Activated CD8-positive, alpha-beta memory T cell treated with anti-CD3 and anti-CD28 coated beads for 36 hours (primary cell): ENCODE measurements around the gene CD53. TPM values are rescaled to one million over a fixed set of nuclear protein-coding genes. Genes with fewer than 3 reads are reported as not detected.
"Not testable (repeated sequence)": the region's sequence is repeated elsewhere in the genome, so short reads cannot be mapped to it uniquely, and the experiment has no call there.

ENCODE experiments used
- CTCF ChIA-PET: fragments of 350-600 bp; sonication (Branson Sonifier 250); formaldehyde crosslinking; loops from one replicate; lab custom pipeline; 2021; ENCODE audit warnings: antibody characterized with exemption; lab: Charles Lee
- POLR2A ChIA-PET: fragments of 350-600 bp; sonication (Branson Sonifier 250); formaldehyde crosslinking; loops from one replicate; lab custom pipeline; 2021; ENCODE audit warnings: antibody characterized with exemption; lab: Charles Lee
- total RNA-seq, 2 experiments: library from RNA; stranded (reverse); gene quantifications; one replicate each; pipeline ENCODE4 v1.2.3, GENCODE V29; 2021

CD53 gene
- total RNA-seq, 2 experiments from 2014 or later, result 201 to 205 TPM

DNA sequence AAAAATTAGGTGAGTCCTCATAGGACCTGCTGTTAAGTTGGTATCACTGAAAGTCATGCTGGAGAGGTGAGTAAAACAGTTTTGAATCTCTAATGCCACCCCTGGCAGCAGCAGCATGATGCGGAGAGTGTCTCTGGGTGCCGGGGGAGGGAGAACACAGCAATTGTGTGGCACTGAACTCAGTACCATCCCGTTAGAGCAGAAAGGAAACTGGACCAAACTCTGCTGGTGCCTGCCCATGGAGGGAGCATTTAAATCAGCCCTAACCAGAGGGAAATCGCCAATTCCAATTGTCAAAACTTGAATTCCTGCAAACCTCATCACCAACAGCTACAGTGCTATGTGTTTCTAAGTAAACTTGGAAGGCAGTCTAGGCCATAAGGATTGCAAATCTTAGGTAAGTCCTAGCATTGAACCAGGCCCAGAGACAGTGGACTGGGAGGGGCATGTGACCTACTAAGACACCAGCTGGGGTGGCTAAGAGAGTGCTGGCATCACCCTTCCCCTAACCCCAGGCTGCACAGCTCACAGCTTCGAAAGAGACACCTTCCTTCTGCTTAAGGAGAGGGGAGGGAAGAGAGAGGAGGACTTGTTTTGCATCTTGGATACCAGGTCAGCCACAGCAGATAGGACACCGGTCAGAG is 30.0 kb downstream of the CD53 start:
- POLR2A ChIA-PET, result no interaction called here
- CTCF ChIA-PET, result no interaction called here

DNA sequence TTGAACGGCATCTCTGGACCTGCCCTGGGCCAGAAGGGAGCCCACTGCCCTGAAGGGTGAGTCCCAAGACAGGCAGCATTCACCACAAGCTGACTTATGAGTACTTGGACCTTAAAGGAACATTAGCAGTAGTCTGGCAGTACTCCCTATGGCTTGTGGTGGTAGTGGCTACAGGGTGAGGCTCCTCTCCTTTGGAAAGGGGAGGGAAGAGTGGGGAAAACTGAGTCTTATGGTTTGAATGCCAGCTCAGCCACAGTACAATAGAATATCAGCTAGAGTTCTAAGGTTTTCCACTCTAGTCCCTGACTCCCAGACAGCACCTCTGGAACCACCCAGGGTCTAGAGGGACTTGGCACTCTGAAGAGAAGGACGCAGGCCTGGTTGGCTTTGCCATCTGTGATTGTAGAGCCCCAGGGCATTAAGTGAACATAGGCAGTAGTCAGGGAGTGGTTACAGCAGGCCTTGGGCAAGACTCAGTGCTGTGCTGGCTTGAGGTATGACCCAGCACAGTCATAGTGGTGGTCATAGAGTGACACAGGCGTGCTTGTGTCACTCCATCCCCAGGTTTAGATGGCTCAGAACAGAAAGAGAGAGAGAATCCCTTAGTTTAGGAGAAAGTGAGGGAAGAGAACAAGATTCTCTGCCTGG is 31.0 kb downstream of the CD53 start:
- CTCF ChIA-PET, result no interaction called here
- POLR2A ChIA-PET, result no interaction called here

DNA sequence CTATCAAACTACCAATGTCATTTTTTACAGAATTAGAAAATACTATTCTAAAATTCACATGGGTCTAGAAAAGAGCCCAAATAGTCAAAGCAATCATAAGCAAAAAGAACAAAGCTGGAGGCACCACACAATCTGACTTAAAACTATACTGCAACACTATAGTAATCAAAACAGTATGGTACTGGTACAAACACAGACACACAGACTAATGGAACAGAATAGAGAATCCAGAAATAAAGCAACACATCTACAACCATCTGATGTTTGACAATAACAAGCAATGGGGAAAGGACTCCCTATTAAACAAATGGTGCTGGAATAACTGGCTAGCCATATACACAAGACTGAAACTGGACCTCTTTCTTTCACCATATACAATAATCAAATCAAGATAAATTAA is 39.8 kb downstream of the CD53 start:
- POLR2A ChIA-PET, result no interaction called here
- CTCF ChIA-PET, result no interaction called here

DNA sequence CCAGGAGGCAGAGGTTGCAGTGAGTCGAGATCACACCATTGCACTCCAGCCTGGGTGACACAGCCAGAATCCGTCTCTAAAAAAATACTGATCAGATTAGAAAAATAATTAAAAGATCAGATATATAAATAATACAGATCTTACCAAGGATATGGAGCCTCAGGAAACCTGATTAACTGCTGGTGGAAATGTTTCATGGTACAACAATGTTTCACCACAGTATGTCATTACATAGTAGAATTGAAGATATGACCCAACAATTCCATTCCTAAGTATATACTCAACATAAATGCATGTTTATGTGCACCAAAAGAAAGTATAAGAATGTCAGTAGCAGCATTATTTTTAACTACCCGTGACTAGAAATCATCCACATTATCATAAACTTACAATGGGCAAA is 41.7 kb downstream of the CD53 start:
- POLR2A ChIA-PET, result no interaction called here

DNA sequence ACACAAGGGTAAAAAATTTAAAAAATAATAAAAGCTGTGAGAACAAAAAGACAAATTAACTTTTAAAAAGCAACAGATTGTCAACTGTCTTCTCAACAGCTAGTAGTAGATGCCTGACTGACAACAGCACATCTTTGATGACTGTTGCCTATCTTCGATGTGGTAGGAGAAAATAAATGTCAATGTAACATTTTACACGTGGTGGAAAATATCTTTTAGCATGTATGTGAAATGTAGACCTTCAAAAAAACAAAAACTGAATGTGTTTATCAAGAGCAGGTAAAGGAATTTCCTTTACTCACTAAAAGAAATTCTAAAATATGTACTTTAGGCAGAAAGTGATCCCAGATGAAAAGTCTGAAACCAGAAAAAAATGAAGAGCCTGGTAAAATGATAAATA is 42.9 kb downstream of the CD53 start:
- ChIA-PET POLR2A (no interaction called here), CTCF (no interaction called here)

More for the DNA sequence above, 41.7 kb downstream of the CD53 start:
- CTCF ChIA-PET, result no interaction called here

DNA sequence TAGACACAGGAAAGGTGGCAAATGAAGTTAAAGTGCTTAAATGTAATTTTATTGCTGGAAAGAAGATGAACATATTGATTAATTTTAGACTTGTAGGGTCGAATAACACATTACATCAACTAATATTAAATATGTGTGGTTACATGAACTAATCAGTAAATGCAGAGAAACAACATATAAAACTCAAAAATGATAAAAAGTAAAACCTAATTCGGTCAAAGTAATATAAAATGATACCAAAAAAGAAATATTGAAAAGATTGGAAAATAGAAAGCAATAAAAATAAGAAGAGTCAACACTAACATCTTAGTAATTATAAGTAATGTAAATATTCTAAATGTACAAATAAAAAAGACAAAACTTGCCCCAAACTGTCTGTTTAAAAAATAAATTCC is 43.3 kb downstream of the CD53 start:
- ChIA-PET CTCF (no interaction called here), POLR2A (no interaction called here)

DNA sequence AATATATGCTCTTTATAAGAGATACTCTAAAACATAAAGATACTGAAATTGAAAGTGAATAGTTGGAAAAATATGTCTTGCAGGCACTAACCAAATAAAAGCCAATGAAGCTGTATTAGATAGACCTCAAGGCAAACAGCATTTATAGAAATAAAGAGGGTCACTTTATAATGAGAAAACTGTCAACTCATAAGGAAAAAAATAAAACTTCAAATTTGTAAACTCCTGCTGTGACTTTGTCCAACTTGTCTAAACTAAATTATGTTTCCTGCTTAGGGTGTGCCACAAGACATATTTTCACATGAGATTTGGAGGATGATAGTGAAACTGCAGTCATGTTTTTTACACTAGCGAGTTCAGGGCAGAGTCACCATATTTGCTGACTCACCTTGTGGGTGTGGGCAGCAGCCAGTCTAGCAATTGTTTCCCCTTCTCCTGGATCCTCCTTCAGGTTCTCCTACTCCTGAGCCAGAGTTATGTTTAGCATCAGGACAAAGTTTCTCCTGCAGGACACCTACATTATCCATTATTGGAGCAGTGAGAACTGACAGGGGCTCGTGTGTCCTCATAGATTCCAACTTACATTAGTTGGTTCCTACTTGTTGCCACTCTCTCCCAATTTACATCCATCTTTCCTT is 43.8 kb downstream of the CD53 start:
- ChIA-PET CTCF (no interaction called here), POLR2A (no interaction called here)

DNA sequence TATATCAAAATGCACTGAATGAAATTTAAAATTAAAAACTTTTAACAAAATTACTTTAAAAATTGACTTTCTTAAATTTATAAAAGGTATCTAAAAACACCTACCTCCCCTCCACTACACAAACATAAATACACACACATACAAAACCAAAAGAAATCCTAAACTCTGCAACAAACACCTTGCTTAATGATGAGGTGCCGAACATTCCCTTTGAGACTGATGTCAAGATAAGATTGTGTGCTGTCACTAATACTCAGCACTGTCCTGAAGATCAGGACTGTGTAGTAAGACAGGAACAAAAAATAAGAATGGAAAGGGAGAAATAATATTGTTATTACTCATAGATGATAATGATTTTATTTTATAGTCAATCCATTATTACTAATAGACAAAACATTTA is 45.1 kb downstream of the CD53 start:
- ChIA-PET POLR2A (no interaction called here), CTCF (no interaction called here)

DNA sequence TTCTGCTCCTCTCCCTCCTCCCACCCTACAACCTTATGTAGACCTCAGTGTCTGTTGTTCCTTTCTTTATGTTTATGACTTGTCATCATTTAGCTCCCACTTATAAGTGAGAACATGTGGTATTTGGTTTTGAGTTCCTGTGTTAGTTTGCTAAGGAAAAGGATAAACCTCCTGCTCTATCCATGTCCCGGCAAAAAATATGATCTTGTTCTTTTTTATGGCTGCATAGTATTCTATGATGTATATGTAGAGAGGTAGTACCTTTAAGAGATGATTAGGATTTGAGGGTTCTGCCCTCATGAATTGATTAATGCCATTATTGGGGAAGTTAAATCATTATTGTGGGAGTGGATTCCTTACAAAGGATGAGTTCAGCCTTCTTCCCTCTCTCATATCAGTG is 49.0 kb downstream of the CD53 start:
- ChIA-PET POLR2A (no interaction called here), CTCF (no interaction called here)

DNA sequence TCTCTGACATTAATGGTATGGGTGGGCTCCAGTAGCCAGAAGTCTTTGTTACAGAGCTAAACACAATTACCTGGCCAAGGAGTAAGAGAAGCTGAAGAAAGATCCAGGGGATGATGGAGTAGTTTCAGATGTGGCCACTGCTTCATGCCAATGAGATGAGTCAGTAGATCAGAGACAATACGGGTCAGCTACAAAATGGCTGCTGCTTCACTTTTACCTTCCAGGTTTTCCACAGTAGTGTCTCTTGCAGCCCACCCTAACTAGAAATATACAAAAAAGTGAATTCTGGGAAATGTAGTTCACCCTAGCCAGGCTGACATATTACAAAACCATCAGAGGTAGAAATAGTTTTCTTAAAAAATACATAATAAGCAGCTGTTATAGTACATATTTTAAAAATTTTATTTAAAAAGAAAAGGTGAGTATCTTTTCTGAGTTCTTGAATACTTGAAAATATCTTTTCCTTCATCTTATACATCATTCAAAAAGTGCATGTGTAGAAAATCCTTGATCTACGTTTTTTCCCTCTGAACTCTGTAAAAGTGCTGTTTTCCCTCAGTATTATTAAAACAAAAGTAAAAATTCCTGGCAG is 54.6 kb downstream of the CD53 start:
- CTCF ChIA-PET, result no interaction called here
- POLR2A ChIA-PET, result no interaction called here

DNA sequence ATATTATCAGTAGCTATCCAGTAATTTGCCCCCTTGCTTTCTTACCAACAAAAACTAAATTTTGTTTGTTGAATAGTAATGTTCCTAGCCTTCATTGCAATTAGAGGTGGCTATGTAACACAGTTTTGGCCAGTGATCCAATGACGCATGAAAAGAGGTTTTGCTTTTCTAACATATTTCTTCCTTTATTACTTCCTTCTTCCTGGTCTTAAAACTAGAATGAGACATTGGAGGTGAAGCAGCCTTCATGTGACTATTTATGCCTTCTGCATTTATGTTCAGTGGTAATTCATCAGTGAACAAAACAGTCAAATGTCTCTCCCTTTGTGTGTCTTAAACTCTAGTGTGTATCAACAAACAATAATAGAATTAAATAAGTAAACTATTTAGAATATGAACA is 55.2 kb downstream of the CD53 start:
- CTCF ChIA-PET, result no interaction called here
- POLR2A ChIA-PET, result no interaction called here

DNA sequence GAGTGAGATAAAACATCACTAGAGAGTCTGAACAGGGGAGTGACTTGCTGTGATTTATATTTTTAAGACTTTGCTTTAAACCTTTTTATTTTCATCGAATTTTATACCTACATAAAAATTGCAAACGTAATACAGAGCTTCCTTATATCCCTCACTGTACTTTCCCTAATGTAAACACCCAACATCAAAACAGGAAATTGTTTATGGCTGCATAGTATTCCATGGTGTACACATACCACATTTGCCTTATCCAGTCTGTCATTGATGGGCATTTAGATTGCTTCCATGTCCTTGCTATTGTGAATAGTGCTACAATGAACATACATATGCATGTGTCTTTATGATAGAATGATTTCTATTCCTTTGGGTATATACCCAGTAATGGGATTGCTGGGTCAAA is 56.0 kb downstream of the CD53 start:
- CTCF ChIA-PET, result no interaction called here
- POLR2A ChIA-PET, result no interaction called here

DNA sequence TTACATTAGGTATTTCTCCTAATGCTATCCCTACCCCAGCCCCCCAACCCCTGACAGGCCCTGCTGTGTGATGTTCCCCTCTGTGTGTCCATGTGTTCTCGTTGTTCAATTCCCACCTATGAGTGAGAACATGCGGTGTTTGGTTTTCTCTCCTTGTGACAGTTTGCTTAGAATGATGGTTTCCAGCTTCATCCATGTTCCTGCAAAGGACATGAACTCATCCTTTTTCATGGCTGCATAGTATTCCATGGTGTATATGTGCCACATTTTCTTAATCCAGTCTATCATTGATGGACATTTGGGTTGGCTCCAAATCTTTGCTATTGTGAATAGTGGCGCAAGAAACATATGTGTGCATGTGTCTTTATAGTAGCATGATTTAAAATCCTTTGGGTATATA is 58.1 kb downstream of the CD53 start:
- POLR2A ChIA-PET, CTCF ChIA-PET: not testable (repeated sequence)

DNA sequence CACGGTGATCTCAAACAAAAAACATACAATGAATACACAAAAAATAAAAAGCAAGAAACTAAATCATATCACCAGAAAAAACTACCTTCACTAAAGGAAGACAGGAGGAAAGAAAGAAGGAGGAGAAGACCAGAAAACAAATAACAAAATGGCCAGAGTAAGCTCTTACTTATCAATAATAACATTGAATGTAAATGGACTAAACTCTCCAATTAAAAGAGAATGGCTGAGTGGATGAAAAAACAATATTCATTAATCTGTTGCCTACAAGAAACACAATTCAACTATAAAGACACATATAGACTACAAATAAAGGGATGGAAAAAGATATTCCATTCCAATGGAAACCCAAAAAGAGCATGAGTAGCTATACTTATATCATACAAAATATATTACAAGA is 63.6 kb downstream of the CD53 start:
- ChIA-PET POLR2A (no interaction called here), CTCF (no interaction called here)

DNA sequence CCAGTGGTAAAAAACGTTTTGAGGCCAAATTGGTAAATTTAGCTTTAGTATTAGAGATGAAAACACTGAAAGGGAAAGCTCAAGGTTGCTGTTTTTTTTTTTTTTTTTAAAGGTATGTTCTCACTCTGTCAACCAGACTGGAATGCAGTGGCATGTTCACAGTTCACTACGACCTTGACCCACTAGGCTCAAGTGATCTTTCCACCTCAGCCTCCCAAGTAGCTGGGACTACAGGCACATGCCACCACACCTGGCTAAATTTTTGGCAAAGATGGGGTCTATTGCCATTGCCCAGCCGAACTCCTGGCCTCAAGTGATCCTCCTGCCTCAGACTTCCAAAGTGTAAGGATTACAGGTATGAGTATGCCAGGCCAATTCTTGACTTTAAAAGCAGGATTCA is 71.9 kb downstream of the CD53 start:
- POLR2A ChIA-PET, result no interaction called here

DNA sequence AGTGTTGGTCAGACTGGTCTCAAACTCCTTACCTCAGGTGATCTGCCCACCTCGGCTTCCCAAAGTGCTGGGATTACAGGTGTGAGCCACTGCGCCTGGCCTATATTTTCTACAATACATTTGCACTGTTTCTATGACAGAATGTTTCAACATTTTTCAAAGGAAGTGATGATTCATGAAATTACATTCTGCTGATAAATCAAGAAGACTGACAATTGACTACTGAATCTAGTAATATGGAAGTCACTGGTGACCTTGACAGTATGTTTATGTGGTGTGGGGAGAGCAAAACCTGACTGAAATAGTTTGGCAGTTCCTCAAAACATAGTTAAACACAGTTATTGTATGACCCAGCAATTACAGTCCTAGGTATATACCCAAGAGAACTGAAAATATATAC is 72.7 kb downstream of the CD53 start:
- ChIA-PET CTCF (no interaction called here), POLR2A (no interaction called here)

More for the DNA sequence above, 71.9 kb downstream of the CD53 start:
- CTCF ChIA-PET, result no interaction called here

DNA sequence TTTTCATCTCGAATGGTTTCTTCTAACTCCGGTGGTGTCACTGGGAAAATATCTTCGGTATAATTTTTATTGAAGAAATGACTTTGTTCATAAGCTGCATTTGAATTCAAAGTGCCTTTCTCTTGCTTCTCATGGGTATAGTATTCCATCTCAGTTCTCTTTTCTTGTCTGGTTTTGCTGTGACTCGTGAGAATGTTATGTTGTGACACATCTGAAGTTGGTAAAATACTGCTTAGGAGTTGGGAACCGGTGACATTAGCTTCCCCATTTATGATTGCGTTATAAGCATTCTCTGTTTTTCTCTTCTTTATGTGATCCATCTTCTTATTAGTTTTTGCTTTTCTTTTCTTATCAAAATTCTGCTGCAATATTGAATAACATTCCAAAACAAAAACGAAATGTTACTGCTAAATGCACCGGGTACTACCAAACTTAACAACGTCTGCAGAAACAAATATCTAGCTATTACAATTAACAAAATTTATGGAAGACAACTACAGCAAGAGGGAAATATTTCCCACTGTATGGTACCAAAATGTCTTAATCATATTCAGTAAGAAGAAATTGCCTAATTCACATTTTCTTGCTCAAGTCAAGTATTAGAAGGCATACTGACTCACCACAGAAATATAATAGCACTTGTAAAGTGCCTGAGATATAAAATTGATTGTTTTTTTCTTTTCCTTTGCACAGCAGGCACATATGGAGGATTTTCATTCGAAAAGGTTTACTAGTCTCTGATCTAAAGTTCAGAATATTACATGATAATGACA is 75.3 kb downstream of the CD53 start:
- ChIA-PET POLR2A (interaction anchor here (0.7 kb wide), 1 partner anchor 16 kb away, joined by 3 read pairs; no protein-coding TSS in a partner anchor), CTCF (no interaction called here)
